ENCODE data around the gene OPCML.

The OPCML gene

GRCh38 chr11:133176748-133177147, 355.6 kb downstream of the OPCML start:
- no peaks in the 10 kb centered on the region for H3K79me2 ChIP-seq (ENCODE audit: insufficient read depth, low read length)
- no peaks in the 10 kb centered on the region for H3K9me2 ChIP-seq (ENCODE audit: low read depth, low read length)
- H3K9me3 ChIP-seq (ENCODE audit: low read length), result no peaks in the 10 kb centered on the region
- H3K36me3 ChIP-seq (ENCODE audit: insufficient read depth, low read length), result no peaks in the 10 kb centered on the region
- no peaks in the 10 kb centered on the region for H3F3A ChIP-seq (ENCODE audit: insufficient read depth, low read length)
- H3K27me3 ChIP-seq (ENCODE audit: insufficient read depth, low read length), result no peaks in the 10 kb centered on the region
- H3K9ac ChIP-seq (ENCODE audit: low read length), result no peak overlapping the region
- no peak overlapping the region for H2AFZ ChIP-seq (ENCODE audit: low read length)
- no peak overlapping the region for H3K27ac ChIP-seq (ENCODE audit: low read depth, low read length, poor library complexity, severe bottlenecking)
- H4K20me1 ChIP-seq (ENCODE audit: insufficient read depth, low read length), result no peaks in the 10 kb centered on the region
- H3K4me2 ChIP-seq (ENCODE audit: low read length), result no peak overlapping the region
- H3K4me1 ChIP-seq (ENCODE audit: insufficient read depth, low read length, severe bottlenecking), result no peaks in the 10 kb centered on the region
- no peak overlapping the region for H3K4me3 ChIP-seq (ENCODE audit: low read depth, low read length, poor library complexity, severe bottlenecking)
- TF ChIP-seq CTCF (IDR thresholded peaks at IDR 0.05; ENCODE audit: low read length) (no peak), EZH2 (IDR thresholded peaks at IDR 0.05; ENCODE audit: borderline replicate concordance, low read length) (no peak)

- no peak overlapping the region for H3K9ac ChIP-seq (ENCODE audit: low read length)
- TF ChIP-seq CTCF (IDR thresholded peaks at IDR 0.05; ENCODE audit: low read length), result no peak
- TF ChIP-seq EZH2 (IDR thresholded peaks at IDR 0.05; ENCODE audit: borderline replicate concordance, low read length), result no peak
- no peaks in the 10 kb centered on the region for H4K20me1 ChIP-seq (ENCODE audit: insufficient read depth, low read length)
- H3K27ac ChIP-seq (ENCODE audit: low read depth, low read length, poor library complexity, severe bottlenecking), result no peak overlapping the region
- H3K4me3 ChIP-seq (ENCODE audit: low read depth, low read length, poor library complexity, severe bottlenecking), result no peak overlapping the region
- H3K4me2 ChIP-seq (ENCODE audit: low read length), result no peak overlapping the region
- H3F3A ChIP-seq (ENCODE audit: insufficient read depth, low read length), result no peaks in the 10 kb centered on the region
- H2AFZ ChIP-seq (ENCODE audit: low read length), result no peak overlapping the region
- H3K27me3 ChIP-seq (ENCODE audit: insufficient read depth, low read length), result no peaks in the 10 kb centered on the region
- H3K9me3 ChIP-seq (ENCODE audit: low read length), result no peaks in the 10 kb centered on the region
- H3K79me2 ChIP-seq (ENCODE audit: insufficient read depth, low read length), result no peaks in the 10 kb centered on the region
- H3K9me2 ChIP-seq (ENCODE audit: low read depth, low read length), result no peaks in the 10 kb centered on the region
- H3K4me1 ChIP-seq (ENCODE audit: insufficient read depth, low read length, severe bottlenecking), result no peaks in the 10 kb centered on the region
- H3K36me3 ChIP-seq (ENCODE audit: insufficient read depth, low read length), result no peaks in the 10 kb centered on the region
Observed at GRCh38 chr11:133175103-133175502, 357.2 kb downstream of the OPCML start.

GRCh38 chr11:133173810-133174412, 358.4 kb downstream of the OPCML start:
- TF ChIP-seq CTCF (IDR thresholded peaks at IDR 0.05; ENCODE audit: low read length), result no peak
- TF ChIP-seq EZH2 (IDR thresholded peaks at IDR 0.05; ENCODE audit: borderline replicate concordance, low read length), result no peak
- Histone ChIP-seq H3K9me2 (ENCODE audit: low read depth, low read length) (no peaks in the 10 kb centered on the region), H3K9me3 (ENCODE audit: low read length) (no peaks in the 10 kb centered on the region), H3K27ac (ENCODE audit: low read depth, low read length, poor library complexity, severe bottlenecking) (no peak overlapping the region), H3K27me3 (ENCODE audit: insufficient read depth, low read length) (no peaks in the 10 kb centered on the region), H2AFZ (ENCODE audit: low read length) (no peak overlapping the region), H3K9ac (ENCODE audit: low read length) (no peak overlapping the region), H3K4me1 (ENCODE audit: insufficient read depth, low read length, severe bottlenecking) (no peaks in the 10 kb centered on the region), H3K36me3 (ENCODE audit: insufficient read depth, low read length) (no peaks in the 10 kb centered on the region), H3F3A (ENCODE audit: insufficient read depth, low read length) (no peaks in the 10 kb centered on the region), H3K4me2 (ENCODE audit: low read length) (no peak overlapping the region), H3K79me2 (ENCODE audit: insufficient read depth, low read length) (no peaks in the 10 kb centered on the region), H3K4me3 (ENCODE audit: low read depth, low read length, poor library complexity, severe bottlenecking) (no peak overlapping the region), H4K20me1 (ENCODE audit: insufficient read depth, low read length) (no peaks in the 10 kb centered on the region)

Data from OCI-LY1 (cell line).